HG03575 (cell line): ENCODE measurements around the gene C11orf24.
"Not testable (repeated sequence)": the region's sequence is repeated elsewhere in the genome, so short reads cannot be mapped to it uniquely, and the experiment has no call there.

Experiments used
- ATAC-seq: cut with Tn5 transposase; IDR thresholded peaks from one replicate; pipeline ENCODE4 v1.9.1; 2021; ENCODE audit not compliant: unreplicated experiment, insufficient number of reproducible peaks, low FRiP score; ENCODE audit errors: extremely low read depth

The C11orf24 gene

GRCh38 chr11:68300076-68300830 lies 28.5 kb upstream of the C11orf24 start:
- no peak for ATAC-seq

- not testable (repeated sequence) for ATAC-seq
Measured at GRCh38 chr11:68299517-68299879, 27.7 kb upstream of the C11orf24 start.

GRCh38 chr11:68298659-68299516 lies 27.1 kb upstream of the C11orf24 start:
- ATAC-seq: no peak

- no peak for ATAC-seq
Measured at GRCh38 chr11:68297812-68298658, 26.3 kb upstream of the C11orf24 start.

- ATAC-seq: no peak
Measured at GRCh38 chr11:68297494-68297811, 25.7 kb upstream of the C11orf24 start.

- no peak for ATAC-seq
Measured at GRCh38 chr11:68297052-68297378, 25.2 kb upstream of the C11orf24 start.

- no peak for ATAC-seq
Measured at GRCh38 chr11:68296344-68297051, 24.7 kb upstream of the C11orf24 start.

- no peak for ATAC-seq
Measured at GRCh38 chr11:68295940-68296339, 24.2 kb upstream of the C11orf24 start.

GRCh38 chr11:68295271-68295670 lies 23.5 kb upstream of the C11orf24 start:
- ATAC-seq: no peak

- no peak for ATAC-seq
Measured at GRCh38 chr11:68293708-68294107, 21.9 kb upstream of the C11orf24 start.

GRCh38 chr11:68289456-68289855 lies 17.7 kb upstream of the C11orf24 start:
- ATAC-seq: no peak

- ATAC-seq: no peak
Measured at GRCh38 chr11:68287419-68287818, 15.6 kb upstream of the C11orf24 start.

- not testable (repeated sequence) for ATAC-seq
Measured at GRCh38 chr11:68284588-68284987, 12.8 kb upstream of the C11orf24 start.

GRCh38 chr11:68282861-68283230 lies 11.1 kb upstream of the C11orf24 start:
- no peak for ATAC-seq

- no peak for ATAC-seq
Measured at GRCh38 chr11:68282141-68282860, 10.5 kb upstream of the C11orf24 start.

- no peak for ATAC-seq
Measured at GRCh38 chr11:68279676-68280075, 7.9 kb upstream of the C11orf24 start.

- ATAC-seq: no peak
Measured at GRCh38 chr11:68276861-68277260, 5.1 kb upstream of the C11orf24 start.

- ATAC-seq: no peak
Measured at GRCh38 chr11:68275721-68276507, 4.1 kb upstream of the C11orf24 start.
